ENCODE measurements around the gene HLA-DRB1. TPM values are rescaled to one million over a fixed set of nuclear protein-coding genes. Genes with fewer than 3 reads are reported as not detected.

Gene HLA-DRB1
- total RNA-seq, 2 experiments from 2014 or later, result 189 to 228 TPM

- DNase-seq (no peak), ATAC-seq (no peak)
- H3K4me3 Mint-ChIP-seq, result no peak overlapping the region
- peaks cover 42% of the 10 kb centered on the region for H3K4me1 Mint-ChIP-seq
- CTCF ChIA-PET, result interaction anchor here (0.8 to 2.0 kb wide), 5 partner anchors 16 to 70 kb away, joined by 3 to 9 read pairs (median 6); partner anchors contain the start of genes HLA-DQA1 and HLA-DQB1
- H3K27ac Mint-ChIP-seq, result no peak overlapping the region
- H3K9me3 Mint-ChIP-seq (ENCODE audit: low read depth), result peaks cover 6% of the 10 kb centered on the region
- no peaks in the 10 kb centered on the region for H3K27me3 Mint-ChIP-seq
- H3K36me3 Mint-ChIP-seq, result peaks cover 23% of the 10 kb centered on the region
Observed at GRCh38 chr6:32621372-32621771, 31.7 kb upstream of the HLA-DRB1 start.

GRCh38 chr6:32617751-32618150 is 28.1 kb upstream of the HLA-DRB1 start:
- DNase-seq (no peak), ATAC-seq (no peak)
- peaks cover 24% of the 10 kb centered on the region for H3K36me3 Mint-ChIP-seq
- H3K9me3 Mint-ChIP-seq (ENCODE audit: low read depth), result peaks cover 8% of the 10 kb centered on the region
- no peak overlapping the region for H3K4me3 Mint-ChIP-seq
- H3K27me3 Mint-ChIP-seq, result no peaks in the 10 kb centered on the region
- H3K27ac Mint-ChIP-seq, result no peak overlapping the region
- CTCF ChIA-PET, result no interaction called here
- peaks cover 20% of the 10 kb centered on the region for H3K4me1 Mint-ChIP-seq

- ATAC-seq (no peak), DNase-seq (no peak)
- H3K4me3 Mint-ChIP-seq, result no peak overlapping the region
- CTCF ChIA-PET, result interaction anchor here (1.3 kb wide), 1 partner anchor 20 kb away, joined by 3 read pairs; no protein-coding TSS in a partner anchor
- no peak overlapping the region for H3K27ac Mint-ChIP-seq
- peaks cover 28% of the 10 kb centered on the region for H3K36me3 Mint-ChIP-seq
- peaks cover 8% of the 10 kb centered on the region for H3K9me3 Mint-ChIP-seq (ENCODE audit: low read depth)
- H3K27me3 Mint-ChIP-seq, result no peaks in the 10 kb centered on the region
- H3K4me1 Mint-ChIP-seq, result peaks cover 11% of the 10 kb centered on the region
Observed at GRCh38 chr6:32615885-32616532, 26.4 kb upstream of the HLA-DRB1 start.

- H3K9me3 Mint-ChIP-seq (ENCODE audit: low read depth), result peaks cover 8% of the 10 kb centered on the region
- peaks cover 24% of the 10 kb centered on the region for H3K36me3 Mint-ChIP-seq
- no peak for DNase-seq
- no peak overlapping the region for H3K4me3 Mint-ChIP-seq
- H3K27me3 Mint-ChIP-seq, result no peaks in the 10 kb centered on the region
- no peak overlapping the region for H3K27ac Mint-ChIP-seq
- peaks cover 15% of the 10 kb centered on the region for H3K4me1 Mint-ChIP-seq
- CTCF ChIA-PET, result interaction anchor here (2.2 kb wide), 1 partner anchor 9 kb away, joined by 10 read pairs; no protein-coding TSS in a partner anchor
- no peak for ATAC-seq
Observed at GRCh38 chr6:32614366-32615081, 24.9 kb upstream of the HLA-DRB1 start.

- ATAC-seq (no peak), DNase-seq (no peak)
- CTCF ChIA-PET, result interaction anchor here (2.2 kb wide), 1 partner anchor 10 kb away, joined by 10 read pairs; no protein-coding TSS in a partner anchor
Observed at GRCh38 chr6:32613475-32613874, 23.8 kb upstream of the HLA-DRB1 start.

GRCh38 chr6:32610682-32611296 is 21.1 kb upstream of the HLA-DRB1 start:
- DNase-seq, result no peak
- Mint-ChIP-seq H3K4me1 (peaks cover 19% of the 10 kb centered on the region), H3K27me3 (no peaks in the 10 kb centered on the region), H3K27ac (no peak overlapping the region), H3K9me3 (ENCODE audit: low read depth) (peaks cover 2% of the 10 kb centered on the region), H3K4me3 (no peak overlapping the region), H3K36me3 (peaks cover 16% of the 10 kb centered on the region)
- CTCF ChIA-PET, result interaction anchor here (3.0 kb wide), 1 partner anchor 12 kb away, joined by 9 read pairs; no protein-coding TSS in a partner anchor
- no peak for ATAC-seq

More at GRCh38 chr6:32613475-32613874, 23.8 kb upstream of the HLA-DRB1 start:
- H3K4me3 Mint-ChIP-seq, result no peak overlapping the region
- peaks cover 22% of the 10 kb centered on the region for H3K36me3 Mint-ChIP-seq
- no peaks in the 10 kb centered on the region for H3K27me3 Mint-ChIP-seq
- peaks cover 8% of the 10 kb centered on the region for H3K9me3 Mint-ChIP-seq (ENCODE audit: low read depth)
- H3K27ac Mint-ChIP-seq, result no peak overlapping the region
- peaks cover 15% of the 10 kb centered on the region for H3K4me1 Mint-ChIP-seq

- Mint-ChIP-seq H3K4me1 (peaks cover 21% of the 10 kb centered on the region), H3K27me3 (no peaks in the 10 kb centered on the region), H3K4me3 (no peak overlapping the region), H3K9me3 (ENCODE audit: low read depth) (peaks cover 2% of the 10 kb centered on the region), H3K36me3 (peaks cover 17% of the 10 kb centered on the region), H3K27ac (no peak overlapping the region)
- ATAC-seq (peak; percentile 98), DNase-seq (peak; percentile 72)
- CTCF ChIA-PET, result interaction anchor here (0.6 to 3.0 kb wide), 4 partner anchors 11 to 171 kb away, joined by 3 to 9 read pairs (median 3); partner anchors contain the start of gene HLA-DRA
Observed at GRCh38 chr6:32609731-32610640, 20.3 kb upstream of the HLA-DRB1 start.

- DNase-seq, result no peak
- H3K4me1 Mint-ChIP-seq, result peaks cover 27% of the 10 kb centered on the region
- CTCF ChIA-PET, result interaction anchor here (0.6 to 3.0 kb wide), 4 partner anchors 11 to 170 kb away, joined by 3 to 9 read pairs (median 3); partner anchors contain the start of gene HLA-DRA
- H3K9me3 Mint-ChIP-seq (ENCODE audit: low read depth), result peaks cover 2% of the 10 kb centered on the region
- no peak overlapping the region for H3K4me3 Mint-ChIP-seq
- H3K27me3 Mint-ChIP-seq, result no peaks in the 10 kb centered on the region
- ATAC-seq, result peak; percentile 0
- H3K36me3 Mint-ChIP-seq, result peaks cover 20% of the 10 kb centered on the region
- no peak overlapping the region for H3K27ac Mint-ChIP-seq
Observed at GRCh38 chr6:32609391-32609730, 19.7 kb upstream of the HLA-DRB1 start.

- Mint-ChIP-seq H3K4me1 (peaks cover 33% of the 10 kb centered on the region), H3K36me3 (peaks cover 24% of the 10 kb centered on the region), H3K4me3 (no peak overlapping the region), H3K9me3 (ENCODE audit: low read depth) (no peaks in the 10 kb centered on the region), H3K27me3 (no peaks in the 10 kb centered on the region), H3K27ac (peak overlapping the region; percentile 64)
- DNase-seq (no peak), ATAC-seq (no peak)
- CTCF ChIA-PET, result interaction anchor here (3.0 kb wide), 1 partner anchor 15 kb away, joined by 9 read pairs; no protein-coding TSS in a partner anchor
Observed at GRCh38 chr6:32608362-32608761, 18.7 kb upstream of the HLA-DRB1 start.

- peaks cover 3% of the 10 kb centered on the region for H3K9me3 Mint-ChIP-seq (ENCODE audit: low read depth)
- no peaks in the 10 kb centered on the region for H3K27me3 Mint-ChIP-seq
- DNase-seq (no peak), ATAC-seq (no peak)
- peaks cover 37% of the 10 kb centered on the region for H3K4me1 Mint-ChIP-seq
- H3K36me3 Mint-ChIP-seq, result peaks cover 28% of the 10 kb centered on the region
- H3K4me3 Mint-ChIP-seq, result no peak overlapping the region
- H3K27ac Mint-ChIP-seq, result peak overlapping the region; percentile 64
- CTCF ChIA-PET, result no interaction called here
Observed at GRCh38 chr6:32607988-32608298, 18.3 kb upstream of the HLA-DRB1 start.

- Mint-ChIP-seq H3K4me1 (peaks cover 42% of the 10 kb centered on the region), H3K36me3 (peaks cover 30% of the 10 kb centered on the region), H3K27me3 (no peaks in the 10 kb centered on the region), H3K27ac (peak overlapping the region; percentile 64), H3K9me3 (ENCODE audit: low read depth) (peaks cover 7% of the 10 kb centered on the region), H3K4me3 (no peak overlapping the region)
- ATAC-seq (no peak), DNase-seq (no peak)
- CTCF ChIA-PET, result no interaction called here
Observed at GRCh38 chr6:32607263-32607987, 17.8 kb upstream of the HLA-DRB1 start.

- Mint-ChIP-seq H3K27ac (peak overlapping the region; percentile 89), H3K36me3 (peaks cover 33% of the 10 kb centered on the region), H3K4me1 (peaks cover 35% of the 10 kb centered on the region), H3K4me3 (peak overlapping the region; percentile 62), H3K27me3 (no peaks in the 10 kb centered on the region), H3K9me3 (ENCODE audit: low read depth) (peaks cover 7% of the 10 kb centered on the region)
- CTCF ChIA-PET, result no interaction called here
- ATAC-seq, result peak; percentile 66
- no peak for DNase-seq
Observed at GRCh38 chr6:32604434-32604877, 14.8 kb upstream of the HLA-DRB1 start.
